22Rv1 (cell line): ENCODE results near the gene SYNE2.
"Not testable (repeated sequence)": the region's sequence is repeated elsewhere in the genome, so short reads cannot be mapped to it uniquely, and the experiment has no call there.

ENCODE experiments used
- H3K27ac ChIP-seq: fragments of 450-650 bp; 2 replicates; pipeline ENCODE4 v1.5.1; 2017
- ZFX ChIP-seq: fragments of 450-650 bp; IDR thresholded peaks from 2 replicates; pipeline ENCODE4 v1.6.1; 2017; ENCODE audit warnings: antibody characterized with exemption, borderline replicate concordance
- TF ChIP-seq, protein P1 (sequence below): fragments of 450-650 bp; IDR thresholded peaks from 2 replicates; pipeline ENCODE4 v1.5.1; 2017; ENCODE audit warnings: mild to moderate bottlenecking

Gene SYNE2

GRCh38 chr14:64008016-64008415 lies 155.2 kb downstream of the SYNE2 start:
- no peak overlapping the region for H3K27ac ChIP-seq
- TF ChIP-seq, protein P1, sequence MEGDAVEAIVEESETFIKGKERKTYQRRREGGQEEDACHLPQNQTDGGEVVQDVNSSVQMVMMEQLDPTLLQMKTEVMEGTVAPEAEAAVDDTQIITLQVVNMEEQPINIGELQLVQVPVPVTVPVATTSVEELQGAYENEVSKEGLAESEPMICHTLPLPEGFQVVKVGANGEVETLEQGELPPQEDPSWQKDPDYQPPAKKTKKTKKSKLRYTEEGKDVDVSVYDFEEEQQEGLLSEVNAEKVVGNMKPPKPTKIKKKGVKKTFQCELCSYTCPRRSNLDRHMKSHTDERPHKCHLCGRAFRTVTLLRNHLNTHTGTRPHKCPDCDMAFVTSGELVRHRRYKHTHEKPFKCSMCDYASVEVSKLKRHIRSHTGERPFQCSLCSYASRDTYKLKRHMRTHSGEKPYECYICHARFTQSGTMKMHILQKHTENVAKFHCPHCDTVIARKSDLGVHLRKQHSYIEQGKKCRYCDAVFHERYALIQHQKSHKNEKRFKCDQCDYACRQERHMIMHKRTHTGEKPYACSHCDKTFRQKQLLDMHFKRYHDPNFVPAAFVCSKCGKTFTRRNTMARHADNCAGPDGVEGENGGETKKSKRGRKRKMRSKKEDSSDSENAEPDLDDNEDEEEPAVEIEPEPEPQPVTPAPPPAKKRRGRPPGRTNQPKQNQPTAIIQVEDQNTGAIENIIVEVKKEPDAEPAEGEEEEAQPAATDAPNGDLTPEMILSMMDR: no peak
- TF ChIP-seq ZFX: no peak

DNA sequence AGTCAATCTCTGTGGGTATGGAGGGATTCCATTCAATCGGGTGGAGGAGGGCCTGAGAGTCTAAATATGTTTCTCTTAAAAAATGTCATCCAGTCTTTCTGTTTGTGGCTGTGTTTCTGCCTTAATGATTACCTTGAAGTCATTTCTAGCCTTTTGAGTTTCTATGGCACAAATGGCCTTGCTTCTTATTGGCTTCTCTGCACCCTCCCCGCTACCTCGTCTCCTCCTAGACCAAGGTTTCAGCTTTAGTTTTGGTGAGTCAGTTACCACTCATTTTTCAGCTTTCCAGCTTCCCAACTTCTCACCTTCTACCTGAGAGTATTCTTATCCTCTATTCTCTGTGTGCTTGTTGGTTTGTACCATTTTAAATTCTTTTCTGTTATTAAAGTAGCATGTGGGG lies 159.2 kb downstream of the SYNE2 start:
- no peak overlapping the region for H3K27ac ChIP-seq
- TF ChIP-seq ZFX: no peak
- TF ChIP-seq, protein P1: no peak

- no peak for TF ChIP-seq ZFX
- TF ChIP-seq, protein P1: no peak
- no peak overlapping the region for H3K27ac ChIP-seq
These were observed 159.9 kb downstream of the SYNE2 start for GRCh38 chr14:64012720-64013119.

DNA sequence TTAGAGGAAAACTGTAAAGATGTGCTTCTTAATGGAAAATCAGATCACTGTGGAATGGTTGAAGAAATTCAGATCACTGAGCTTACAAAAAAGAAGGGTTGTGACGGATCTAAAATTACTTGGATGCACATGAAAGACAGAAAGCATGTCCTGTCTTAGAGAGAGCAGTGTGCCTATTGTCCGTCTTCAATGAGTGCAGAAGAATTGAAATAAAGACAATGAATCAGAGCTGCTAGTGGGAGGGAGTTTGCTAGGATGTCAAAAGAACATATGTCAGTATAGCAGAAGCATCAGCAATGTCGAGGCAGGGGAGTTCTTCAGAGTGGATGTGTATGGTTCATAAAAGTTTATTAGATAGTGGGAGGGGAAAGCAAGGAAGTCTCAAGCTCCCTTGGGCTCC lies 172.7 kb downstream of the SYNE2 start:
- no peak overlapping the region for H3K27ac ChIP-seq
- TF ChIP-seq, protein P1: no peak
- TF ChIP-seq ZFX: no peak

DNA sequence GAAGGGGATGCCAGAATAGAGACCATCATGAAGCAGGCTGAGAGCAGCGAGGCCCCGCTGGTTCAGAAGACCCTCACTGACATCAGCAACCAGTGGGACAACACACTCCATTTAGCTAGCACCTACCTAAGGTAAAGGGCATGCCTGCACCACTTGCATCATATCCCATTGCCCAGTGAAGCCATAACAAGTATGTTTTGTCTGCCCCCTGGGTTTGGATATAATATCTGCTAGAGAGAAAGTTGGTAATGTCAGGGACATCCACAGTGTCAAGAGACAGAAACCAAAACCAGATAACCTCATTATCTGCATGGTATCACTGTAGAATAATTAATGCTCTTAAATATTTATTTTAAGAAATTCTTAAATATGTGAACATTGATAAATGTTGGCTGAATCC lies 173.8 kb downstream of the SYNE2 start:
- no peak for TF ChIP-seq ZFX
- TF ChIP-seq, protein P1: no peak
- no peak overlapping the region for H3K27ac ChIP-seq

- no peak overlapping the region for H3K27ac ChIP-seq
- TF ChIP-seq ZFX: no peak
- TF ChIP-seq, protein P1: no peak
These were observed 182.3 kb downstream of the SYNE2 start for GRCh38 chr14:64035143-64035542.

DNA sequence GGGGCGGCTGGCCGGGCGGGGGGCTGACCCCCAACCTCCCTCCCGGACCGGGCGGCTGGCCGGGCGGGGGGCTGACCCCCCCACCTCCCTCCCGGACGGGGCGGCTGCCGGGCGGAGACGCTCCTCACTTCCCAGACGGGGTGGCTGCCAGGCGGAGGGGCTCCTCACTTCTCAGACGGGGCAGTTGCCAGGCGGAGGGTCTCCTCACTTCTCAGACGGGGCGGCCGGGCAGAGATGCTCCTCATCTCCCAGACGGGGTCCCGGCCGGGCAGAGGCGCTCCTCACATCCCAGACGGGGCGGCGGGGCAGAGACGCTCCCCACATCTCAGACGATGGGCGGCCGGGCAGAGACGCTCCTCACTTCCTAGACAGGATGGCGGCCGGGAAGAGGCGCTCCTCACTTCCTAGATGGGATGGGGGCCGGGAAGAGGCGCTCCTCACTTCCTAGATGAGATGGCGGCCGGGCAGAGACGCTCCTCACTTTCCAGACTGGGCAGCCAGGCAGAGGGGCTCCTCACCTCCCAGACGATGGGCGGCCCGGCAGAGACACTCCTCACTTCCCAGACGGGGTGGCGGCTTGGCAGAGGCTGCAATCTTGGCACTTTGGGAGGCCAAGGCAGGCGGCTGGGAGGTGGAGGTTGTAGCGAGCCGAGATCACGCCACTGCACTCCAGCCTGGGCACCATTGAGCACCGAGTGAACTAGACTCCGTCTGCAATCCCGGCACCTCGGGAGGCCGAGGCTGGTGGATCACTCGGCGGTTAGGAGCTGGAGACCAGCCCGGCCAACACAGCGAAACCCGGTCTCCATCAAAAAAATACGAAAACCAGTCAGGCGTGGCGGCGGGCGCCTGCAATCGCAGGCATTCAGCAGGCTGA lies 185.3 kb downstream of the SYNE2 start:
- H3K27ac ChIP-seq: not testable (repeated sequence)
